Measurements from ENCODE around the gene HIC1. TPM values are rescaled to one million over a fixed set of nuclear protein-coding genes. Genes with fewer than 3 reads are reported as not detected.

Gene HIC1
- total and polyA plus RNA-seq, 2 donors (not counting 1 experiment from before 2014, with no cell fraction given) = 11.3 to 29.1 TPM

DNA sequence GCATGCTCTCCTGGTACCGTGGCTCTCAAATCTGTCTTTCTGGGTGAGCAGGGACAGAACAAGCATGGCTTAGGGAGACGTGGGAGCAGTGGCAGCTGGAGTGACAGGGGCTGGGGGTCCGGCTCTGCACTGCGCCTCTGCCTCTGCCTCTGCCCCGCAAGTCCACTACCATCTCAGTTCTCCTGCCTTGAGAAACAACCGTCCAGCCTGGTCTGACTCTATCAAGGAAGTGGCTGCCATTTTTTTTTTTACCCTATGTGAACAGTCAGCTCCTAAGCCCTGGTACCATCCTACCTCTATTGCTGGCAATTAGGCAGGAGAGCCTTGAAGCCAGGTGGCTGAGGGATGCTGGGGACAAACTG lies 16.1 kb downstream of the HIC1 start:
- H3K4me2 ChIP-seq (ENCODE audit: extremely low read depth, insufficient read depth, low read length) = no peak overlapping the region
- H3K4me3 ChIP-seq (replicated peaks in 1 of 4; ENCODE audit: control extremely low read depth in 1 of 4, insufficient read depth in 1 of 4, low read depth in 3 of 4, low read length in 4 of 4) = no peak overlapping the region
- peak overlapping the region; percentile 68 for H3K9ac ChIP-seq (ENCODE audit: insufficient read depth, low read length)
- H3K4me1 ChIP-seq (ENCODE audit: control insufficient read depth, extremely low read depth, insufficient read depth, low read length) = peaks cover 65% of the 10 kb centered on the region
- no peaks in the 10 kb centered on the region for H3K27me3 ChIP-seq (ENCODE audit: control insufficient read depth, insufficient read depth, low read length)
- TF ChIP-seq, protein P1, sequence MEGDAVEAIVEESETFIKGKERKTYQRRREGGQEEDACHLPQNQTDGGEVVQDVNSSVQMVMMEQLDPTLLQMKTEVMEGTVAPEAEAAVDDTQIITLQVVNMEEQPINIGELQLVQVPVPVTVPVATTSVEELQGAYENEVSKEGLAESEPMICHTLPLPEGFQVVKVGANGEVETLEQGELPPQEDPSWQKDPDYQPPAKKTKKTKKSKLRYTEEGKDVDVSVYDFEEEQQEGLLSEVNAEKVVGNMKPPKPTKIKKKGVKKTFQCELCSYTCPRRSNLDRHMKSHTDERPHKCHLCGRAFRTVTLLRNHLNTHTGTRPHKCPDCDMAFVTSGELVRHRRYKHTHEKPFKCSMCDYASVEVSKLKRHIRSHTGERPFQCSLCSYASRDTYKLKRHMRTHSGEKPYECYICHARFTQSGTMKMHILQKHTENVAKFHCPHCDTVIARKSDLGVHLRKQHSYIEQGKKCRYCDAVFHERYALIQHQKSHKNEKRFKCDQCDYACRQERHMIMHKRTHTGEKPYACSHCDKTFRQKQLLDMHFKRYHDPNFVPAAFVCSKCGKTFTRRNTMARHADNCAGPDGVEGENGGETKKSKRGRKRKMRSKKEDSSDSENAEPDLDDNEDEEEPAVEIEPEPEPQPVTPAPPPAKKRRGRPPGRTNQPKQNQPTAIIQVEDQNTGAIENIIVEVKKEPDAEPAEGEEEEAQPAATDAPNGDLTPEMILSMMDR (conservative IDR thresholded peaks at IDR 0.05 in 1 of 2, IDR thresholded peaks at IDR 0.05 in 1 of 2; ENCODE audit: low read depth in 1 of 2, low read length in 2 of 2) = no peak
- no peak for TF ChIP-seq EZH2 (IDR thresholded peaks at IDR 0.05; ENCODE audit: low read length, missing control alignments)
- no peak for DNase-seq (ENCODE audit: low read depth in 2 of 2)
- H2AFZ ChIP-seq (ENCODE audit: low read length) = no peak overlapping the region
- H4K20me1 ChIP-seq (ENCODE audit: control insufficient read depth, extremely low read depth, insufficient read depth, low read length) = no peaks in the 10 kb centered on the region
- H3K36me3 ChIP-seq (ENCODE audit: control insufficient read depth, insufficient read depth, low read length) = peaks cover 3% of the 10 kb centered on the region
- H3K27ac ChIP-seq (ENCODE audit: insufficient read depth, low read length) = peak overlapping the region; percentile 96
- H3K9me3 ChIP-seq (ENCODE audit: control insufficient read depth, insufficient read depth, low read depth, low read length) = no peaks in the 10 kb centered on the region
- no peaks in the 10 kb centered on the region for H3K79me2 ChIP-seq (ENCODE audit: control insufficient read depth, insufficient read depth, low read length)

DNA sequence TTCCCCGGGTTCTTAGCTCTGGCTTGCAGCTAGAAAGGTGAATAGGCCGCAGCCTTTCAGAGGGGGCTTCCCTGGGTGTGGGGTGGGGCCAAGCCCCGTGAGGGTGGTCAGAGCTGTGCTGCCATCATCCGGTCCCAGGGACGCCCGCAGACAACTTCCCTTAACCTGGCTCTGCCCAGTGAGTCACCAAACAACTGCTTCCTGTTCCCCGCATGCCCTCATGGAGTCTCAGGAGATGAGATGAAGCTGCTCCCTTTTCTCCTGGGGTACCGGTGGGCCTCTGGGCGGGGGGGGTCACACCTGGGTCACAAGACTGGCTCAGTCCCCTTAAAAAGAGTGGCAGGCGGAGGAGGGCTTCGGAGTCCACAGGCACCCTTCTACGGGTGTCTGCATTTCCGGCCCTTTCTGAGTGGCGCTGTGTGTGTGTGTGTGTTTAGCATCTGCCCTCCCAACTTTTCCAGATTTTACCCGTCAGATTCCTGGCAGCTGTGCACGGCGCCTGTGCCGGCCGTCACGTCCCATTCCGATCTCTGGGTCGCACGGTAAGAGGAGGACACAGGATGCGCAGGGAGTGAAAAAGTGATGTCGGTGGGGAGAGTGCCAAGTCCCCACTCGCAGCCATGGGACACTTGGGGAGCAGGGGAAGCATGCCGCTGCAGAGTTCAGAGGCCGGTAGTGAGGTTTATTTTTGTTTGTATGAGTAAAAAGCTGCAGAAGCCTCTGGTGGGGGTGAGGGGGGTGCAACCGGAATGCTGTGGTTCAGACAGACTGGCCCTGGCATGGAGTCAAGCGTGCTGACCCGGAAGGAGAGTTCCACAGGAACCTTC lies 16.8 kb downstream of the HIC1 start:
- Histone ChIP-seq H4K20me1 (ENCODE audit: control insufficient read depth, extremely low read depth, insufficient read depth, low read length) (no peaks in the 10 kb centered on the region), H3K4me3 (replicated peaks in 1 of 4; ENCODE audit: control extremely low read depth in 1 of 4, insufficient read depth in 1 of 4, low read depth in 3 of 4, low read length in 4 of 4) (no peak overlapping the region), H3K4me1 (ENCODE audit: control insufficient read depth, extremely low read depth, insufficient read depth, low read length) (peaks cover 66% of the 10 kb centered on the region), H3K9ac (ENCODE audit: insufficient read depth, low read length) (peak overlapping the region; percentile 68), H3K4me2 (ENCODE audit: extremely low read depth, insufficient read depth, low read length) (peak overlapping the region; percentile 51), H3K9me3 (ENCODE audit: control insufficient read depth, insufficient read depth, low read depth, low read length) (no peaks in the 10 kb centered on the region), H3K79me2 (ENCODE audit: control insufficient read depth, insufficient read depth, low read length) (no peaks in the 10 kb centered on the region), H3K27ac (ENCODE audit: insufficient read depth, low read length) (peak overlapping the region; percentile 96), H3K36me3 (ENCODE audit: control insufficient read depth, insufficient read depth, low read length) (peaks cover 3% of the 10 kb centered on the region), H3K27me3 (ENCODE audit: control insufficient read depth, insufficient read depth, low read length) (no peaks in the 10 kb centered on the region), H2AFZ (ENCODE audit: low read length) (no peak overlapping the region)
- TF ChIP-seq, protein P1 (conservative IDR thresholded peaks at IDR 0.05 in 1 of 2, IDR thresholded peaks at IDR 0.05 in 1 of 2; ENCODE audit: low read depth in 1 of 2, low read length in 2 of 2) = peak in 1 of 2 donors; percentile 16
- TF ChIP-seq EZH2 (IDR thresholded peaks at IDR 0.05; ENCODE audit: low read length, missing control alignments) = no peak
- DNase-seq (ENCODE audit: low read depth in 2 of 2) = peak; percentile 76 to 87

DNA sequence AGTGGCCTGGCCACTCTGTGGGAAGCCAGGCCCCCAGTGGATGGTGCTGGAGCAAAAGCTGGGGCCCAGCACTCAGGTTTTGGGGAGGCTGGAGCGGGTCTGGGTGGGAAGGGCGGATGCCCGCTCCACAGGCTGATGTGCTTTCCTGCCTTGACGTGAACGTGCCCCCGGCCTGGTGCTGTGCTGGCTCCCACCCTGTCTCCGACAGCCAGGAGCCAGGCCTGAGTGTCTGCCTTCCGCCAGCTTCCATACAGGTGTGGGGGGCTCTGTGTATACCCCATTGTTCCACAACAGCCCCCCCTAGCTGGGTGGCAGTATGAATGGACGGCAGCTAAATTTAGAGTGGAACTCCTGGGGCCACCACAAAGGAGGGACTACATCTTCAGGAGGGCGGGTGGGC lies 20.0 kb downstream of the HIC1 start:
- TF ChIP-seq, protein P1 (conservative IDR thresholded peaks at IDR 0.05 in 1 of 2, IDR thresholded peaks at IDR 0.05 in 1 of 2; ENCODE audit: low read depth in 1 of 2, low read length in 2 of 2) = no peak
- TF ChIP-seq EZH2 (IDR thresholded peaks at IDR 0.05; ENCODE audit: low read length, missing control alignments) = no peak
- Histone ChIP-seq H3K27ac (ENCODE audit: insufficient read depth, low read length) (no peak overlapping the region), H3K9ac (ENCODE audit: insufficient read depth, low read length) (no peak overlapping the region), H3K4me1 (ENCODE audit: control insufficient read depth, extremely low read depth, insufficient read depth, low read length) (peaks cover 46% of the 10 kb centered on the region), H3K4me3 (replicated peaks in 1 of 4; ENCODE audit: control extremely low read depth in 1 of 4, insufficient read depth in 1 of 4, low read depth in 3 of 4, low read length in 4 of 4) (no peak overlapping the region), H3K27me3 (ENCODE audit: control insufficient read depth, insufficient read depth, low read length) (no peaks in the 10 kb centered on the region), H4K20me1 (ENCODE audit: control insufficient read depth, extremely low read depth, insufficient read depth, low read length) (no peaks in the 10 kb centered on the region), H3K4me2 (ENCODE audit: extremely low read depth, insufficient read depth, low read length) (no peak overlapping the region), H3K9me3 (ENCODE audit: control insufficient read depth, insufficient read depth, low read depth, low read length) (no peaks in the 10 kb centered on the region), H2AFZ (ENCODE audit: low read length) (no peak overlapping the region), H3K79me2 (ENCODE audit: control insufficient read depth, insufficient read depth, low read length) (no peaks in the 10 kb centered on the region), H3K36me3 (ENCODE audit: control insufficient read depth, insufficient read depth, low read length) (peaks cover 6% of the 10 kb centered on the region)
- no peak for DNase-seq (ENCODE audit: low read depth in 2 of 2)
